CD4-positive, alpha-beta T cell (primary cell): ENCODE data around the gene CCDC3. TPM values are rescaled to one million over a fixed set of nuclear protein-coding genes. Genes with fewer than 3 reads are reported as not detected.

ENCODE experiments used
- ATAC-seq: fragments of 200-7000 bp; cut with Tn5 transposase; one replicate; pipeline ENCODE4 v1.10.0; 2022; ENCODE audit warnings: mild to moderate bottlenecking; ENCODE audit not compliant: poor library complexity
- CTCF ChIA-PET: fragments of 350-600 bp; sonication (Branson Sonifier 250); formaldehyde crosslinking; loops from one replicate; lab custom pipeline; 2021; ENCODE audit warnings: antibody characterized with exemption, inconsistent platforms; lab: Charles Lee
- POLR2A ChIA-PET: fragments of 350-600 bp; sonication (Branson Sonifier 250); formaldehyde crosslinking; loops from one replicate; lab custom pipeline; 2021; ENCODE audit warnings: antibody characterized with exemption, inconsistent platforms; lab: Charles Lee
- DNase-seq, 14 experiments: peaks; one replicate each; pipeline ENCODE4 v3.0.0-alpha.2; 2013 to 2020; ENCODE audit warnings: mixed read lengths in 2 of 14
- H3K27ac ChIP-seq, 2 donors: one replicate each; pipeline versions ENCODE4 v1.5.1 to v1.7.0; 2013; ENCODE audit warnings: low read length in 2 of 2, low read depth in 1 of 2, mild to moderate bottlenecking in 1 of 2
- H3K27me3 ChIP-seq, 2 experiments: 1 replicate in 1 of 2; 2 replicates in 1 of 2; pipeline versions ENCODE4 v1.6.1 to v1.7.0; 2013; ENCODE audit warnings: low read length in 2 of 2, control low read depth in 1 of 2, mild to moderate bottlenecking in 1 of 2, moderate library complexity in 1 of 2; ENCODE audit not compliant: insufficient read depth in 2 of 2, control insufficient read depth in 1 of 2
- H3K36me3 ChIP-seq: one replicate; pipeline ENCODE4 v1.6.1; 2013; ENCODE audit warnings: low read length, control low read depth; ENCODE audit not compliant: insufficient read depth
- H3K4me1 ChIP-seq: one replicate; pipeline ENCODE4 v1.6.1; 2013; ENCODE audit warnings: low read length, control low read depth; ENCODE audit not compliant: insufficient read depth
- H3K4me3 ChIP-seq: one replicate; pipeline ENCODE4 v1.5.1; 2013; ENCODE audit warnings: mild to moderate bottlenecking, low read length, moderate library complexity
- H3K9me3 ChIP-seq, 2 experiments: 1 replicate in 1 of 2; 2 replicates in 1 of 2; pipeline versions ENCODE4 v1.6.1 to v1.7.0; 2013; ENCODE audit warnings: low read length in 2 of 2, mild to moderate bottlenecking in 2 of 2, control low read depth in 1 of 2, moderate library complexity in 1 of 2; ENCODE audit not compliant: control insufficient read depth in 1 of 2, insufficient read depth in 1 of 2
- H3K27ac Mint-ChIP-seq: one replicate; pipeline ENCODE4 v1.8.0; 2020; ENCODE audit warnings: mixed read lengths
- H3K27me3 Mint-ChIP-seq: one replicate; pipeline ENCODE4 v1.8.0; 2021; ENCODE audit warnings: mixed read lengths
- H3K36me3 Mint-ChIP-seq: one replicate; pipeline ENCODE4 v1.8.0; 2021; ENCODE audit warnings: low read depth, mixed read lengths
- H3K4me1 Mint-ChIP-seq: one replicate; pipeline ENCODE4 v1.8.0; 2021; ENCODE audit warnings: low read depth, mixed read lengths
- H3K4me3 Mint-ChIP-seq: one replicate; pipeline ENCODE4 v1.8.0; 2020; ENCODE audit warnings: mild to moderate bottlenecking, mixed read lengths
- H3K9me3 Mint-ChIP-seq: one replicate; pipeline ENCODE4 v1.8.0; 2020; ENCODE audit warnings: mixed read lengths
- intact Hi-C, 2 experiments: fragments of 100-400 bp; cut with DNase I in 1 of 2; cut with micrococcal nuclease in 1 of 2; formaldehyde crosslinking; loops; one replicate each; pipeline versions ENCODE4 v1.15.1 to v1.9.0; 2023 to 2025; cut with DNase I, micrococcal nuclease
- total RNA-seq, 174 experiments: library from RNA in 2 of 174; stranded (reverse) in 2 of 174; gene quantifications; one replicate each; pipeline ENCODE4 v1.2.3 and lab custom pipeline; 2021 to 2026
- TF ChIP-seq, protein P1 (sequence below): fragments of 200-600 bp; IDR thresholded peaks from one replicate; pipeline ENCODE4 v1.8.0; 2022; ENCODE audit warnings: antibody characterized with exemption, mild to moderate bottlenecking

Gene CCDC3
- total RNA-seq, 2 experiments from 2014 or later: 0.08 TPM; not detected in 1

DNA sequence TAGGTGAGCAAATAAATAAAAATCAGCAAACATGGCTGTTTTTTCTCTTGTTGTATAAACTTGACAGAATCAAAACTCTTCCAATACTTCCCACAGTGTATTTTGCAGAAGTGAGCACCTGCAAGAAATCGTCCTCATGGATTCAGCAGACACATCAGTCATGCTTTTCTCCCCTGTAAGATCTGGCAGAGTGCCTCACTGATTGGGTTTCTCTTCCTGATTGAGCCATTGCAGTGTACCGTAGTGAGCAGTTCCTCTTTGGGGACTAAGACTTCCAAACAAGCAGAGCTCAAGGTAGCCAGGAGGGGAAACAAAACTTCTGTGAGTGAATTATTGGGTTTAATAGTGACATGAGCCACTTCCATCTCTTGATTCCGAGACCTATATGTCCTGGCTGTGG lies 2.2 kb upstream of the CCDC3 start:
- intact Hi-C loops: no loop called here
- Histone ChIP-seq H3K36me3 (no peaks in the 10 kb centered on the region), H3K9me3 (no peaks in the 10 kb centered on the region), H3K27me3 (peaks cover 38 to 49% of the 10 kb centered on the region in 2 experiments), H3K4me3 (no peak overlapping the region), H3K4me1 (no peaks in the 10 kb centered on the region), H3K27ac (no peak overlapping the region)
- no peak overlapping the region for H3K4me3 Mint-ChIP-seq
- TF ChIP-seq, protein P1, sequence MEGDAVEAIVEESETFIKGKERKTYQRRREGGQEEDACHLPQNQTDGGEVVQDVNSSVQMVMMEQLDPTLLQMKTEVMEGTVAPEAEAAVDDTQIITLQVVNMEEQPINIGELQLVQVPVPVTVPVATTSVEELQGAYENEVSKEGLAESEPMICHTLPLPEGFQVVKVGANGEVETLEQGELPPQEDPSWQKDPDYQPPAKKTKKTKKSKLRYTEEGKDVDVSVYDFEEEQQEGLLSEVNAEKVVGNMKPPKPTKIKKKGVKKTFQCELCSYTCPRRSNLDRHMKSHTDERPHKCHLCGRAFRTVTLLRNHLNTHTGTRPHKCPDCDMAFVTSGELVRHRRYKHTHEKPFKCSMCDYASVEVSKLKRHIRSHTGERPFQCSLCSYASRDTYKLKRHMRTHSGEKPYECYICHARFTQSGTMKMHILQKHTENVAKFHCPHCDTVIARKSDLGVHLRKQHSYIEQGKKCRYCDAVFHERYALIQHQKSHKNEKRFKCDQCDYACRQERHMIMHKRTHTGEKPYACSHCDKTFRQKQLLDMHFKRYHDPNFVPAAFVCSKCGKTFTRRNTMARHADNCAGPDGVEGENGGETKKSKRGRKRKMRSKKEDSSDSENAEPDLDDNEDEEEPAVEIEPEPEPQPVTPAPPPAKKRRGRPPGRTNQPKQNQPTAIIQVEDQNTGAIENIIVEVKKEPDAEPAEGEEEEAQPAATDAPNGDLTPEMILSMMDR: no peak
- no peaks in the 10 kb centered on the region for H3K36me3 Mint-ChIP-seq
- H3K27ac Mint-ChIP-seq: no peak overlapping the region
- CTCF ChIA-PET: no interaction called here
- ATAC-seq: no peak
- peaks cover 8% of the 10 kb centered on the region for H3K4me1 Mint-ChIP-seq
- DNase-seq: no peak
- POLR2A ChIA-PET: no interaction called here
- no peaks in the 10 kb centered on the region for H3K9me3 Mint-ChIP-seq
- peaks cover 85% of the 10 kb centered on the region for H3K27me3 Mint-ChIP-seq

DNA sequence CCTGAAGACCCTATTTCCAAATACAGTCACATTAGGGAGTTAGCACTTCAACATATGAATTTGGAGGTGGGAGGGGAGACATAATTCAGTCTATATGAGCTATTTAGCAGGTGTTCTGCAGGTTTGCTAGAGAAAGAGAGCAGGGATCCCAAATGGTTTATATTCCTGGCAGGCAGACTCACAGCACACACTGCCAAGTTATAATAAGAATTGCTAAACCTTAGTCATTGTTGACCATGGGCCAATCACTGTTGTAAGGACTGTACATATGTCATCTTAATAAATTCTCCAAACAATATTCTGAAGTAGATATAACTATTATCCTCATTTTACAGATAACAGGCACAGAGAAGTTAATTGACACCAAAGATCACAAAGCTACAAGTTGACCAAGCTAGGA lies 1.5 kb upstream of the CCDC3 start:
- Mint-ChIP-seq H3K4me3 (no peak overlapping the region), H3K4me1 (peaks cover 8% of the 10 kb centered on the region), H3K27ac (no peak overlapping the region), H3K27me3 (peaks cover 89% of the 10 kb centered on the region), H3K36me3 (no peaks in the 10 kb centered on the region), H3K9me3 (no peaks in the 10 kb centered on the region)
- intact Hi-C loops: no loop called here
- Histone ChIP-seq H3K4me3 (no peak overlapping the region), H3K9me3 (no peaks in the 10 kb centered on the region), H3K27ac (no peak overlapping the region), H3K27me3 (peaks cover 38 to 50% of the 10 kb centered on the region in 2 experiments), H3K36me3 (no peaks in the 10 kb centered on the region), H3K4me1 (no peaks in the 10 kb centered on the region)
- CTCF ChIA-PET: no interaction called here
- DNase-seq (no peak), ATAC-seq (no peak)
- TF ChIP-seq, protein P1: no peak
- POLR2A ChIA-PET: no interaction called here

DNA sequence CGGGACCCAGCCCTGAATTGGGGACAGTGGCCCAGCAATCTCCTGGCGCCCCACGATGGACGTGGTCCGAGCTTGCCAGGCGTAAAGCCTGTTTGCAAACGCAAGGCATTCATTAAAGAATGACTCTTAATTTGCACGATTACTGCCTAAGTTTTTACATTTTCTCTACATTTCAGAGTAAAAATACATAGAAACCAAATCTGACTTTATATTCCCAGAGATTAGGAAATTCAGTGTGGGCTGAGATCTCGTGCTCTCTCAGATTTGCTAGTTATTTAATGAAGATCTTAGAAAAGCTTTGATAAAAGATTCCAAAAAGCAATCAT lies 337 bp upstream of the CCDC3 start:
- Mint-ChIP-seq H3K9me3 (no peaks in the 10 kb centered on the region), H3K27me3 (peaks cover 88% of the 10 kb centered on the region), H3K27ac (no peak overlapping the region), H3K4me3 (no peak overlapping the region), H3K36me3 (no peaks in the 10 kb centered on the region), H3K4me1 (peaks cover 8% of the 10 kb centered on the region)
- intact Hi-C loops: no loop called here
- peaks cover 30 to 39% of the 10 kb centered on the region in 2 experiments for H3K27me3 ChIP-seq
- ATAC-seq: no peak
- ChIA-PET POLR2A (no interaction called here), CTCF (no interaction called here)
- no peak overlapping the region for H3K4me3 ChIP-seq
- no peaks in the 10 kb centered on the region for H3K36me3 ChIP-seq
- H3K27ac ChIP-seq: no peak overlapping the region
- H3K4me1 ChIP-seq: no peaks in the 10 kb centered on the region
- DNase-seq: no peak
- TF ChIP-seq, protein P1: no peak
- H3K9me3 ChIP-seq: no peaks in the 10 kb centered on the region
